Epithelial cell of proximal tubule (primary cell): ENCODE data around the gene PACSIN3. TPM values are rescaled to one million over a fixed set of nuclear protein-coding genes. Genes with fewer than 3 reads are reported as not detected.

ENCODE experiments used
- DNase-seq: peaks from one replicate; pipeline ENCODE4 v3.0.0-alpha.2; 2011; ENCODE audit warnings: low read depth
- H3K4me3 ChIP-seq: 2 replicates; pipeline ENCODE4 v1.5.1; 2011; ENCODE audit warnings: low read depth, mild to moderate bottlenecking, low read length
- total RNA-seq: library from RNA; depleted of rRNA; stranded (reverse); fragments of >200 nt; gene quantifications from 2 replicates; pipeline ENCODE4 v1.2.3, GENCODE V29; 2015
- TF ChIP-seq, protein P1 (sequence below): conservative IDR thresholded peaks from 2 replicates; pipeline ENCODE4 v1.5.1; 2012; ENCODE audit warnings: low read depth, mild to moderate bottlenecking, low read length

PACSIN3 gene
- total RNA-seq, 1 donor from 2014 or later, result 74.4 TPM

DNA sequence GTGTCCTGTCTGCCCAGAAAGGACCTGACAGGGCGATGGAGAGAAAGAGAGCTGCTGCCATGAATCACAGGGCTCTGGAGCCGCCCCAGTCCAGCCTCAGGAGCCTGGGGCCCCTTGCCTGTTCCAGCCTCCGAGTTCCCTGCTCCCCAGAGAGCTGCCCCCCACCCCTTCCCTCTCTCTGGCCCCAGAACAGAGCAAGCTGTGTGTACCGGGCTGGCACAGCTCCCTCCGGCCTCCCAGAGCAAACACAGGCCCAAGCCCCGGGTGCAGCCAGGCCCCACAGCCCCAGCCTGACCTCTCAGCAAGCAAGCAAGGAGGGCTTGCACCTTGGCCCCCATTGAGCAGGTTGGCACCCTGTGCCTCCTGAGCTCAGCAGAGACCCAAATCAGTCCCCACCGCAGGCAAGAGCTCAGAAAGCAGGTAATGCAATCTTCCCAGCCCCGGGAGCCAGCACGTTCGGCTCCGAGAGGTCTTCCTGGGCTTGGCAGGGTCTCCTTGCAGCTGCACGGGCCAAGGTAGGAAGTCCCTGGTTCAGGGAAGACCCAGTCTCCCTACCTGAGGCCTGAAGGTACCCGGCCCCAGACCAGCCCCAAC lies 1.4 kb downstream of the PACSIN3 start:
- peak overlapping the region; percentile 77 for H3K4me3 ChIP-seq
- TF ChIP-seq, protein P1, sequence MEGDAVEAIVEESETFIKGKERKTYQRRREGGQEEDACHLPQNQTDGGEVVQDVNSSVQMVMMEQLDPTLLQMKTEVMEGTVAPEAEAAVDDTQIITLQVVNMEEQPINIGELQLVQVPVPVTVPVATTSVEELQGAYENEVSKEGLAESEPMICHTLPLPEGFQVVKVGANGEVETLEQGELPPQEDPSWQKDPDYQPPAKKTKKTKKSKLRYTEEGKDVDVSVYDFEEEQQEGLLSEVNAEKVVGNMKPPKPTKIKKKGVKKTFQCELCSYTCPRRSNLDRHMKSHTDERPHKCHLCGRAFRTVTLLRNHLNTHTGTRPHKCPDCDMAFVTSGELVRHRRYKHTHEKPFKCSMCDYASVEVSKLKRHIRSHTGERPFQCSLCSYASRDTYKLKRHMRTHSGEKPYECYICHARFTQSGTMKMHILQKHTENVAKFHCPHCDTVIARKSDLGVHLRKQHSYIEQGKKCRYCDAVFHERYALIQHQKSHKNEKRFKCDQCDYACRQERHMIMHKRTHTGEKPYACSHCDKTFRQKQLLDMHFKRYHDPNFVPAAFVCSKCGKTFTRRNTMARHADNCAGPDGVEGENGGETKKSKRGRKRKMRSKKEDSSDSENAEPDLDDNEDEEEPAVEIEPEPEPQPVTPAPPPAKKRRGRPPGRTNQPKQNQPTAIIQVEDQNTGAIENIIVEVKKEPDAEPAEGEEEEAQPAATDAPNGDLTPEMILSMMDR, result no peak
- DNase-seq, result no peak

DNA sequence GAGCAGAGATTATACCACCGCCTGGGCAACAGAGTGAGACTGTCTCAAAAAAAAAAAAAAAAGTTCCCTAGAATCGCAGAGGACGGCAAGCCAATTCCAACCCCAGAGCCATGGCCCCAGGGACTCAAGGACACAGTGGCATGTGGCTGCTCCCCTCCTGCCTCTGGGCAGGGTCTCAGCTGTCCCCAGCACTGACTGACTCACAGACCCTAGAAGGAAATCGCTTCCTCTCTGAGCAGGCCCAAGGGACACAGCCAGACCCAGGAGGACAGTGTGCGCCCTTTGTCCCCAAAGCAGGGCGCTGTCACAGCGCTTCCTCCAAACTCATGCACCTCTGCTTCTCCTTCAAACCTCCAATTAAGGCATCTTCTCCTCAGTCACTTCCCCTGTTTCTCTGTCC lies 2.3 kb downstream of the PACSIN3 start:
- H3K4me3 ChIP-seq, result no peak overlapping the region
- DNase-seq, result no peak
- TF ChIP-seq, protein P1, result no peak

GRCh38 chr11:47183031-47183856 lies 3.0 kb downstream of the PACSIN3 start:
- H3K4me3 ChIP-seq, result no peak overlapping the region
- TF ChIP-seq, protein P1, result no peak
- DNase-seq, result no peak

DNA sequence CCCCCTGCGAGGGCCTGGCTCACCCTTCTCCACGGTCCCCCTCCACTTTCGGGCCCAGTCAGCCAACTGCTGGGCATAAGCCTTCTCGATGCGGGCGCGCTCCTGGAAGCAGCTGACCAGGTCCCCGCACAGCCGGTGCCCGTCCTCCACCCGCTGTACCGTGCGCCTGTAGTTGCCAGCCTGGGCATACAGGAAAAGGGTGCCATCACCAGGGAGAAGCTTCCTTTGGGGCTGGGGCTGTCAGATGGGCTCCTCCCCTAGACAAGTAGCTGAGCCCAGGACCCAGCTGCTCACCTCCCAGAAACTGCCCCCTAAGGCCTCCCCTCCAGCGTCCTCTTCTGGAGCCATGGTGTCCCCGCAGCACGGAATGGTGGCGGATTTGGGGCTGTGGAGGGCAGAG lies 3.9 kb downstream of the PACSIN3 start:
- TF ChIP-seq, protein P1, result no peak
- no peak for DNase-seq
- H3K4me3 ChIP-seq, result no peak overlapping the region

- TF ChIP-seq, protein P1, result no peak
- no peak for DNase-seq
- no peak overlapping the region for H3K4me3 ChIP-seq
These were observed 5.0 kb downstream of the PACSIN3 start for GRCh38 chr11:47181271-47181670.

- TF ChIP-seq, protein P1, result no peak
- DNase-seq, result no peak
- H3K4me3 ChIP-seq, result no peak overlapping the region
These were observed 6.0 kb downstream of the PACSIN3 start for GRCh38 chr11:47180006-47180787.
